ENCODE results near the gene CDCP1.

DNA sequence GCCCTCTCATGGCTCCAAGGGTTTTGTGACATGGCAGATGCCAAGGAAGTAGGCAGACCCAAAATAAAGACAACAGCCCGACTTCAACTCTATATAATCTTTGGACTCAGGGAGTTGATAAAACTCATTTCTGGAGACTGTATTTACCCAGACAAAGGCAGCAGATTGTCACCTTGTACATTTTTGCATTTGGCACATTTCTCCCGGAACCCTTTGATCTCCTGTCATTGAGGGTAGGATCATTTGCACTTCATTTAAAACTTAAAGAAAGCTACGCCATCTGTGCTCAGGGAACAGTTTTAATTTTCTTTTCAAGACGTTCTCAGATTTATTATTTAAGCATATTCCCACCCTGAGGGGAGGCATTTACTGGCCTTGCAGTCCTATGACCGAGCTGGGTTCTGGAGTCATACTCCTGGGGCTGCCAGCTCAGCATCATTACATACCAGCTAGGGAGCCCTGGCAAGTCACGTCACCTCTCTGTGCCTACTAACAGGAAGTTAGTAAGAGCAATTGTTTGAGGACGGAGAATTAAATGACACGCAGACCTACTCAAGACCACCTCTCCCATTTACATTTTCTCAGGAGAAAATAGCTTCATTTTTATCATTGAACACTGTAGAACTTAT is 5.9 kb downstream of the CDCP1 start:
- TF ChIP-seq, protein P1, sequence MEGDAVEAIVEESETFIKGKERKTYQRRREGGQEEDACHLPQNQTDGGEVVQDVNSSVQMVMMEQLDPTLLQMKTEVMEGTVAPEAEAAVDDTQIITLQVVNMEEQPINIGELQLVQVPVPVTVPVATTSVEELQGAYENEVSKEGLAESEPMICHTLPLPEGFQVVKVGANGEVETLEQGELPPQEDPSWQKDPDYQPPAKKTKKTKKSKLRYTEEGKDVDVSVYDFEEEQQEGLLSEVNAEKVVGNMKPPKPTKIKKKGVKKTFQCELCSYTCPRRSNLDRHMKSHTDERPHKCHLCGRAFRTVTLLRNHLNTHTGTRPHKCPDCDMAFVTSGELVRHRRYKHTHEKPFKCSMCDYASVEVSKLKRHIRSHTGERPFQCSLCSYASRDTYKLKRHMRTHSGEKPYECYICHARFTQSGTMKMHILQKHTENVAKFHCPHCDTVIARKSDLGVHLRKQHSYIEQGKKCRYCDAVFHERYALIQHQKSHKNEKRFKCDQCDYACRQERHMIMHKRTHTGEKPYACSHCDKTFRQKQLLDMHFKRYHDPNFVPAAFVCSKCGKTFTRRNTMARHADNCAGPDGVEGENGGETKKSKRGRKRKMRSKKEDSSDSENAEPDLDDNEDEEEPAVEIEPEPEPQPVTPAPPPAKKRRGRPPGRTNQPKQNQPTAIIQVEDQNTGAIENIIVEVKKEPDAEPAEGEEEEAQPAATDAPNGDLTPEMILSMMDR (IDR thresholded peaks at IDR 0.05): no peak
- no peak for TF ChIP-seq POLR2A (IDR thresholded peaks at IDR 0.05)
